Astrocyte (in vitro differentiated cells and primary cell): ENCODE data around the gene PMP22. TPM values are rescaled to one million over a fixed set of nuclear protein-coding genes. Genes with fewer than 3 reads are reported as not detected.

Experiments
- DNase-seq: peaks from one replicate; pipeline ENCODE4 v3.0.0-alpha.2; 2010; ENCODE audit warnings: low read depth
- FAIRE-seq: peaks from 2 replicates; lab custom pipeline; 2011; peaks lifted over from hg19 to GRCh38; lab: Jason Lieb, UNC
- H2AFZ ChIP-seq: 2 replicates; pipeline ENCODE4 v1.6.0; 2012; ENCODE audit warnings: low read depth, low read length, inconsistent platforms
- H3K27ac ChIP-seq: 2 replicates; pipeline ENCODE4 v1.5.1; 2011; ENCODE audit warnings: low read depth, low read length, inconsistent platforms
- H3K27me3 ChIP-seq: 2 replicates; pipeline ENCODE4 v1.6.0; 2011; ENCODE audit warnings: low read length, inconsistent platforms; ENCODE audit not compliant: insufficient read depth
- H3K36me3 ChIP-seq: 2 replicates; pipeline ENCODE4 v1.5.1; 2011; ENCODE audit warnings: low read length, inconsistent platforms; ENCODE audit not compliant: insufficient read depth
- H3K4me1 ChIP-seq: 2 replicates; pipeline ENCODE4 v1.5.1; 2011; ENCODE audit warnings: low read length, inconsistent platforms; ENCODE audit not compliant: insufficient read depth
- H3K4me2 ChIP-seq: 2 replicates; pipeline ENCODE4 v1.6.0; 2012; ENCODE audit warnings: low read length, inconsistent platforms
- H3K4me3 ChIP-seq: 2 replicates; pipeline ENCODE4 v1.5.1; 2011; ENCODE audit warnings: low read depth, mild to moderate bottlenecking, low read length, inconsistent platforms; ENCODE audit not compliant: insufficient read depth
- H3K79me2 ChIP-seq: 2 replicates; pipeline ENCODE4 v1.6.0; 2012; ENCODE audit warnings: mild to moderate bottlenecking, low read length, inconsistent platforms; ENCODE audit not compliant: insufficient read depth
- H3K9ac ChIP-seq: 2 replicates; pipeline ENCODE4 v1.6.0; 2012; ENCODE audit warnings: mild to moderate bottlenecking, low read length, inconsistent platforms
- H3K9me3 ChIP-seq: 2 replicates; pipeline ENCODE4 v1.5.1; 2012; ENCODE audit warnings: low read depth, mild to moderate bottlenecking, low read length, inconsistent platforms; ENCODE audit not compliant: insufficient read depth
- H4K20me1 ChIP-seq: 2 replicates; pipeline ENCODE4 v1.6.0; 2012; ENCODE audit warnings: low read length, inconsistent platforms; ENCODE audit not compliant: insufficient read depth
- H3K27ac Mint-ChIP-seq: one replicate; pipeline ENCODE4 v1.8.0; 2021; ENCODE audit warnings: mild to moderate bottlenecking, mixed read lengths; ENCODE audit not compliant: unreplicated experiment
- H3K27me3 Mint-ChIP-seq: one replicate; pipeline ENCODE4 v1.8.0; 2021; ENCODE audit warnings: low read depth, mixed read lengths; ENCODE audit not compliant: unreplicated experiment
- H3K36me3 Mint-ChIP-seq: one replicate; pipeline ENCODE4 v1.8.0; 2021; ENCODE audit warnings: low read depth, mixed read lengths; ENCODE audit not compliant: unreplicated experiment
- H3K4me1 Mint-ChIP-seq: one replicate; pipeline ENCODE4 v1.8.0; 2021; ENCODE audit warnings: low read depth, mixed read lengths; ENCODE audit not compliant: unreplicated experiment
- H3K4me3 Mint-ChIP-seq: one replicate; pipeline ENCODE4 v1.8.0; 2021; ENCODE audit warnings: mild to moderate bottlenecking, moderate library complexity, mixed read lengths; ENCODE audit not compliant: unreplicated experiment
- H3K9me3 Mint-ChIP-seq: one replicate; pipeline ENCODE4 v1.8.0; 2021; ENCODE audit warnings: mild to moderate bottlenecking, mixed read lengths; ENCODE audit not compliant: unreplicated experiment
- CTCF ChIP-seq: IDR thresholded peaks from 2 replicates; pipeline ENCODE4 v1.5.1; 2011; ENCODE audit warnings: low read depth, mild to moderate bottlenecking, inconsistent platforms, low read length, moderate library complexity; ENCODE audit not compliant: insufficient read depth
- EZH2 ChIP-seq: IDR thresholded peaks from 2 replicates; pipeline ENCODE4 v1.6.1; 2012; ENCODE audit warnings: mild to moderate bottlenecking, low read length, inconsistent platforms; ENCODE audit not compliant: insufficient read depth
- total RNA-seq: library from RNA; stranded (reverse); gene quantifications from 2 replicates; pipeline ENCODE4 v1.2.1, GENCODE V29; 2021

The PMP22 gene
- total RNA-seq, 1 donor from 2014 or later: 41.7 TPM

DNA sequence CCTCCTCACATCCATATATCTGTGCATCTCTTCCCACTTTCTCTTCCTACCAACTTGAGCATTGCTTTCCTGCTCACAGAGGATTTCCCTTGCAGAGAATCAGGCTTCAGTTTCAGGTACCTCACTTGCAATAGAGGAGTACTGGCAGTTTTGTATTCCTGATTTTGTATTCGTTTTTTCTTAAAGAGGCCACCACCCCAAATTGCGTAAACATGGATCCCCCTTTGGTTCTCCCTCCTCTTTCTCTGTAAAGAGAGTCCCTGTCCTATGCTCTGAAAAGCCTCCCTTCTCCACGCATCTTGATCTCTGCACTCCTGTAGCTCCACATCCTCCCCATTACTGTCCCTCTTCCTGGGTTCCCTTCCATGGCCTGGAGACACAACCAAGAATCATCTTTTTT lies 44.1 kb upstream of the PMP22 start:
- Histone ChIP-seq H3K27ac (no peak overlapping the region), H3K4me2 (no peak overlapping the region), H4K20me1 (no peaks in the 10 kb centered on the region), H3K27me3 (no peaks in the 10 kb centered on the region), H3K9me3 (no peaks in the 10 kb centered on the region), H3K79me2 (no peaks in the 10 kb centered on the region), H3K4me1 (peaks cover 10% of the 10 kb centered on the region), H3K9ac (no peak overlapping the region), H3K36me3 (no peaks in the 10 kb centered on the region), H3K4me3 (no peak overlapping the region), H2AFZ (no peak overlapping the region)
- peaks cover 14% of the 10 kb centered on the region for H3K4me1 Mint-ChIP-seq
- no peak overlapping the region for H3K27ac Mint-ChIP-seq
- no peak overlapping the region for H3K4me3 Mint-ChIP-seq
- H3K36me3 Mint-ChIP-seq: no peaks in the 10 kb centered on the region
- no peak for FAIRE-seq
- TF ChIP-seq EZH2 (no peak), CTCF (no peak)
- DNase-seq: no peak
- no peaks in the 10 kb centered on the region for H3K9me3 Mint-ChIP-seq
- H3K27me3 Mint-ChIP-seq: no peaks in the 10 kb centered on the region

DNA sequence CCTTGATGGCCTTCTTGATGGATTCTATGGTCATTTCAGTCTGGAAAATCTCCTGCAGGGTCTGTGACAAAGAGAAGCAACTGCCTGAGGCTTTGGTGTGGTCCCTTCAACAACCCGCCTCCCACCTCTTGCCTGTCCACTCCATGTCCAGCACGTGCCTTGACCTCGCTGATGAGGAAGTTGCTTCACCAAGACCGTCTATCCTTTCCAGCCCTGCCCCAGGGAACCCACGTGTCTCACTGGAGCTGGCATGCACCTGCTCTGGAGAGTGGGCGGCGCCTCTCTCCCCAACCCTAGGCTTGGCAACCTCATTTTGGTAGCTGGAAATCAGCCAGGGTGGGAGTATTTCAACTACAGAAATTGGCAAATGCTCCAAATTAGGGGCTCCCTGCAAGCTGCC lies 43.6 kb upstream of the PMP22 start:
- DNase-seq: no peak
- no peak for TF ChIP-seq EZH2
- TF ChIP-seq CTCF: no peak
- Mint-ChIP-seq H3K4me1 (peaks cover 14% of the 10 kb centered on the region), H3K27ac (no peak overlapping the region), H3K4me3 (no peak overlapping the region), H3K27me3 (no peaks in the 10 kb centered on the region), H3K36me3 (no peaks in the 10 kb centered on the region), H3K9me3 (no peaks in the 10 kb centered on the region)
- no peaks in the 10 kb centered on the region for H3K79me2 ChIP-seq
- H3K27me3 ChIP-seq: no peaks in the 10 kb centered on the region
- H3K27ac ChIP-seq: no peak overlapping the region
- no peaks in the 10 kb centered on the region for H3K9me3 ChIP-seq
- H3K4me2 ChIP-seq: no peak overlapping the region
- FAIRE-seq: no peak
- H4K20me1 ChIP-seq: no peaks in the 10 kb centered on the region
- no peak overlapping the region for H3K9ac ChIP-seq
- no peaks in the 10 kb centered on the region for H3K36me3 ChIP-seq
- peaks cover 10% of the 10 kb centered on the region for H3K4me1 ChIP-seq
- H2AFZ ChIP-seq: no peak overlapping the region
- no peak overlapping the region for H3K4me3 ChIP-seq

GRCh38 chr17:15307710-15308111 lies 42.6 kb upstream of the PMP22 start:
- H3K4me3 ChIP-seq: no peak overlapping the region
- H3K79me2 ChIP-seq: no peaks in the 10 kb centered on the region
- peaks cover 14% of the 10 kb centered on the region for H3K4me1 Mint-ChIP-seq
- H4K20me1 ChIP-seq: no peaks in the 10 kb centered on the region
- no peaks in the 10 kb centered on the region for H3K27me3 ChIP-seq
- no peaks in the 10 kb centered on the region for H3K9me3 ChIP-seq
- H3K36me3 ChIP-seq: no peaks in the 10 kb centered on the region
- H3K4me1 ChIP-seq: peaks cover 10% of the 10 kb centered on the region
- no peaks in the 10 kb centered on the region for H3K9me3 Mint-ChIP-seq
- H3K27me3 Mint-ChIP-seq: peaks cover 3% of the 10 kb centered on the region
- no peak for TF ChIP-seq CTCF
- TF ChIP-seq EZH2: no peak
- FAIRE-seq (no peak), DNase-seq (no peak)
- H3K27ac ChIP-seq: no peak overlapping the region
- H3K36me3 Mint-ChIP-seq: no peaks in the 10 kb centered on the region
- H3K4me3 Mint-ChIP-seq: no peak overlapping the region
- no peak overlapping the region for H3K27ac Mint-ChIP-seq
- H2AFZ ChIP-seq: no peak overlapping the region
- H3K9ac ChIP-seq: no peak overlapping the region
- H3K4me2 ChIP-seq: no peak overlapping the region
